ENCODE data around the gene MAP3K13.
"Not testable (repeated sequence)": the region's sequence is repeated elsewhere in the genome, so short reads cannot be mapped to it uniquely, and the experiment has no call there.

The MAP3K13 gene

GRCh38 chr3:185460309-185460708, 97.4 kb downstream of the MAP3K13 start:
- no peak for DNase-seq (ENCODE audit: extremely low spot score)
- CTCF ChIA-PET: interaction anchor here (1.0 kb wide), 1 partner anchor 19 kb away, joined by 4 read pairs; no protein-coding TSS in a partner anchor
- no peak for TF ChIP-seq BHLHE40 (IDR thresholded peaks at IDR 0.05; ENCODE audit: borderline replicate concordance)
- no peak for TF ChIP-seq SP1 (IDR thresholded peaks at IDR 0.05)
- no peak for TF ChIP-seq ELF4 (IDR thresholded peaks at IDR 0.05)
- POLR2A ChIA-PET: no interaction called here

DNA sequence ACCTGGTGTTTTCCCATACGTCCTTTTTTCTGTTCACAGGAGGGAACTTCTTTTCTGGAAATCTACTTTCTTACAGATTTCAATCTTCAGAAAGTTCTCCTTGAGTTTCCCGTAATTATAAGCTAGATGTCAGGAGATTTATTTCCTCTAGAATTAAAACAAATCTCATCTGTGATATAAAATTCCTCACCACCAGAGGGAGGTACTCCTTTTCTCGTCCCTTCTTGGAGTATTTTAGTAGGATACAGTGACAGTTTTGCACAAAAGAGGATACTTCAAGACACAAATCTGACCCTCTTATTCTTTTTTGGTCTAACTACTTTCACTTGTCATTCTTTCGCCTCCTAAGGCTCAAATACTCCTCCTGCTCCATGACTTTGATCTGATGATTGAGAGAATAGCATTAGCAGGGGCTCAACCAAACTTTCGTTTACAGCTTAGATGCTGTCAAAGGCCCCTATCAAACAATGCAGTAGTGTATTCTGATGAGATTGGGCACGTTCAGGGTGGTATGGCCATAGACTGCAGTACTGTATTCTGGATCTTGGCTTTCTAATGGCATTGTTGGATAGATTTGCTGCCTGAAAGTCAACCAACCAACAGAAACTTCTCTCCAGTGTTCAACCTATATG, 97.9 kb downstream of the MAP3K13 start:
- ChIA-PET POLR2A (no interaction called here), CTCF (interaction anchor here (1.0 kb wide), 1 partner anchor 18 kb away, joined by 4 read pairs; no protein-coding TSS in a partner anchor)
- TF ChIP-seq SUZ12 (IDR thresholded peaks at IDR 0.05) (no peak), SP1 (IDR thresholded peaks at IDR 0.05) (no peak), FOXK2 (IDR thresholded peaks at IDR 0.05) (no peak), CTBP1 (IDR thresholded peaks at IDR 0.05; ENCODE audit: borderline replicate concordance) (no peak), BHLHE40 (IDR thresholded peaks at IDR 0.05; ENCODE audit: borderline replicate concordance) (no peak)
- DNase-seq (ENCODE audit: extremely low spot score): peak; percentile 8

DNA sequence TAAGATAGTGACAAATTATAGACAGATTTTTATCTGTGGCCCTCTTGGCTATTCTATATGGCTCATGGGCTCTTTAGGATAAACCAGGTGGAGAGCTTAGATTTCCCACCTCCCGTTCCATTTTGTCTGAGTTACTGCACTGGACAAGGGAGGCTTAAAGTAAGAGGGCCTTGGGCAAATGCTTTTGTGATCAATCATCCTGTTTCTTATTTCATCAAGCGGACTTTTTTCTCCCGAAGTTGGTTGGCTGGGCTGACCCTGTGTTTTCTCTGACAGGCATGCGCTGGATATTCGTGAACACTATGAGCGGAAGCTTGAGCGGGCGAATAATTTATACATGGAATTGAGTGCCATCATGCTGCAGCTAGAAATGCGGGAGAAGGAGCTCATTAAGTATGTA, 102.5 kb downstream of the MAP3K13 start:
- ChIA-PET POLR2A (no interaction called here), CTCF (no interaction called here)
- no peak for TF ChIP-seq CTBP1 (IDR thresholded peaks at IDR 0.05; ENCODE audit: borderline replicate concordance)
- no peak for TF ChIP-seq ZNF384 (IDR thresholded peaks at IDR 0.05)
- DNase-seq (ENCODE audit: extremely low spot score): no peak

DNA sequence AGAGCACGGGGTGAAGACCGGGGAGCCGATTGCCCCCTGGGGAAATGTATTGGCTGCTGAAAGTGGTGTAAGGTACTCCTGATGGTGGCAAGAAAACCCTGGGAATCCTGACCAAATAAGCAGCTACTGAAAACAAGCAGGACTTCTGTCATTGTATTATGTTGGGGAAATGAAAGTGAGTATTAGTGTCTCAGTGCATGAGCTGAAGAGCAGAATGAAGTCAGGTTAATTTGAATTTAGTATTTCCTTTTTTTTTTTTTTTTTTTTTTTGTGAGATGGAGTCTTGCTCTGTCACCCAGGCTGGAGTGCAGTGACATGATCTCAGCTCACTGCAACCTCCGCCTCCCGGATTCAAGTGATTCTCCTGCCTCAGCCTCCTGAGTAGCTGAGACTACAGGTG, 103.2 kb downstream of the MAP3K13 start:
- DNase-seq (ENCODE audit: extremely low spot score); POLR2A ChIA-PET; CTCF ChIA-PET: not testable (repeated sequence)

DNA sequence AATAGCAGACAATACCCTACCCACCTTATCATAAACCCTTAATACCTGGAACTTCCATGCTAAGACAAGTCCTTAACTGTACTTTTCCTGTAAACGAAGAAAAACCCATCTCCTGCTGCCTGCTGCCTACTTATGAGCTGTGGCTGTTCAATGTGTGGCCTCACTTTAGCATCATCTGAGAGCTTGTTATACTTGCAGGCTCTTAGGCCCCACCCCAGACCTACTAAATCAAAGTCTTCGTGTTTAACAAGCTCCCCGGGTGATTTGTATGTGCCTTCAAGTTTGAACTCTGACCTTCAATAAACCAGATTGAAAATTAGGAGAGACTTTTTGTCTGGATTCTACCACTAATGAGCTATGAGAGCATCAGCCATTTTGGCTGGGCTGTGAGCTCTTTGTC, 106.6 kb downstream of the MAP3K13 start:
- TF ChIP-seq CTBP1 (IDR thresholded peaks at IDR 0.05; ENCODE audit: borderline replicate concordance) (no peak), PKNOX1 (IDR thresholded peaks at IDR 0.05) (no peak), BHLHE40 (IDR thresholded peaks at IDR 0.05; ENCODE audit: borderline replicate concordance) (no peak), SUZ12 (IDR thresholded peaks at IDR 0.05) (no peak), FOXM1 (IDR thresholded peaks at IDR 0.05; ENCODE audit: borderline replicate concordance) (no peak), ELF4 (IDR thresholded peaks at IDR 0.05) (no peak), ZNF384 (IDR thresholded peaks at IDR 0.05) (no peak), NFRKB (IDR thresholded peaks at IDR 0.05) (no peak), SP1 (IDR thresholded peaks at IDR 0.05) (no peak), FOXA1 (IDR thresholded peaks at IDR 0.05) (no peak), FOXK2 (IDR thresholded peaks at IDR 0.05) (no peak), L3MBTL2 (conservative IDR thresholded peaks at IDR 0.05) (no peak), TARDBP (IDR thresholded peaks at IDR 0.05) (no peak), ARNT (IDR thresholded peaks at IDR 0.05) (no peak)
- ChIA-PET POLR2A (no interaction called here), CTCF (no interaction called here)

DNA sequence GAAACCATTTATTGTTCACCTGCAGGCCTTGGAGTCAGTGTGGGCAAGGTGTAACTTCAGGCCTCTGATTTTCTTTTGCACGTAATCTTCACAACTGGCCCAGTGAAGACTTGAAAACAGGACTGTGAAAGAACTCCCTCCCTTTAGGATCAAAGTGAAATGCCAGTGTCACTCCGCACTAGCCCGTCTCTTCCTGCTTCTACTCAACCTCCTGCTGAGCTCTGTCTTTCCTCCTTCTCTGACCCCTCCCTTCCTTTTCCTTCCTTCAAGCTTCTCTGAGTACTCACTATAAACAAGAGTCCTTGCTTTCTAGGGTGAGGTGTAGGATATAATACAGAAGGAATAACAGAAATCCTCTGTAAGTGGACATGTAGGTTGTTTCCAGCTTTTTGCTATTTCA, 107.4 kb downstream of the MAP3K13 start:
- no peak for TF ChIP-seq NFRKB (IDR thresholded peaks at IDR 0.05)
- TF ChIP-seq ELF4 (IDR thresholded peaks at IDR 0.05): no peak
- no peak for TF ChIP-seq LEF1 (IDR thresholded peaks at IDR 0.05; ENCODE audit: borderline replicate concordance)
- no peak for TF ChIP-seq PKNOX1 (IDR thresholded peaks at IDR 0.05)
- no peak for TF ChIP-seq ZNF384 (IDR thresholded peaks at IDR 0.05)
- no peak for TF ChIP-seq BHLHE40 (IDR thresholded peaks at IDR 0.05; ENCODE audit: borderline replicate concordance)
- TF ChIP-seq FOXA1 (IDR thresholded peaks at IDR 0.05): no peak
- TF ChIP-seq TARDBP (IDR thresholded peaks at IDR 0.05): no peak
- no peak for TF ChIP-seq L3MBTL2 (conservative IDR thresholded peaks at IDR 0.05)
- no peak for TF ChIP-seq FOXM1 (IDR thresholded peaks at IDR 0.05; ENCODE audit: borderline replicate concordance)
- TF ChIP-seq ARNT (IDR thresholded peaks at IDR 0.05): no peak
- TF ChIP-seq SUZ12 (IDR thresholded peaks at IDR 0.05): no peak
- POLR2A ChIA-PET: no interaction called here
- no peak for DNase-seq (ENCODE audit: extremely low spot score)
- CTCF ChIA-PET: interaction anchor here (0.7 kb wide), 1 partner anchor 89 kb away, joined by 3 read pairs; no protein-coding TSS in a partner anchor

More for the DNA sequence above, 106.6 kb downstream of the MAP3K13 start:
- no peak for DNase-seq (ENCODE audit: extremely low spot score)

DNA sequence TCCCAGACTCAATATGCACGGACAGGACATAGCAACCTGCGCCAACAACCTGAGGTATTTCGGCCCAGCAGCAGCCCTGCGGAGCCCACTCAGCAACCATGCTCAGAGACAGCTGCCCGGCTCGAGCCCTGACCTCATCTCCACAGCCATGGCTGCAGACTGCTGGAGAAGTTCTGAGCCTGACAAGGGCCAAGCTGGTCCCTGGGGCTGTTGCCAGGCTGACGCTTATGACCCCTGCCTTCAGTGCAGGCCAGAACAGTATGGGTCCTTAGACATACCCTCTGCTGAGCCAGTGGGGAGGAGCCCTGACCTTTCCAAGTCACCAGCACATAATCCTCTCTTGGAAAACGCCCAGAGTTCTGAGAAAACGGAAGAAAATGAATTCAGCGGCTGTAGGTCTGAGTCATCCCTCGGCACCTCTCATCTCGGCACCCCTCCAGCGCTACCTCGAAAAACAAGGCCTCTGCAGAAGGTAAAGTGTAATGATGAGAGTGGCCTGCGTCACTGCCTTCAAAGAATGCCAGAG, 110.4 kb downstream of the MAP3K13 start:
- TF ChIP-seq CTBP1 (IDR thresholded peaks at IDR 0.05; ENCODE audit: borderline replicate concordance): no peak
- no peak for TF ChIP-seq ELF4 (IDR thresholded peaks at IDR 0.05)
- no peak for TF ChIP-seq FOXA1 (IDR thresholded peaks at IDR 0.05)
- TF ChIP-seq HDGF (IDR thresholded peaks at IDR 0.05; ENCODE audit: borderline replicate concordance): no peak
- no peak for TF ChIP-seq TARDBP (IDR thresholded peaks at IDR 0.05)
- no peak for TF ChIP-seq FOXK2 (IDR thresholded peaks at IDR 0.05)
- TF ChIP-seq ZNF384 (IDR thresholded peaks at IDR 0.05): no peak
- no peak for TF ChIP-seq PKNOX1 (IDR thresholded peaks at IDR 0.05)
- no peak for TF ChIP-seq LEF1 (IDR thresholded peaks at IDR 0.05; ENCODE audit: borderline replicate concordance)
- no peak for TF ChIP-seq SUZ12 (IDR thresholded peaks at IDR 0.05)
- TF ChIP-seq L3MBTL2 (conservative IDR thresholded peaks at IDR 0.05): no peak
- no peak for TF ChIP-seq ARNT (IDR thresholded peaks at IDR 0.05)
- TF ChIP-seq NFRKB (IDR thresholded peaks at IDR 0.05): no peak
- no peak for TF ChIP-seq BHLHE40 (IDR thresholded peaks at IDR 0.05; ENCODE audit: borderline replicate concordance)
- TF ChIP-seq SP1 (IDR thresholded peaks at IDR 0.05): no peak
- POLR2A ChIA-PET: no interaction called here
- DNase-seq (ENCODE audit: extremely low spot score): no peak
- CTCF ChIA-PET: no interaction called here

- CTCF ChIA-PET: interaction anchor here (0.6 kb wide), 1 partner anchor 159 kb away, joined by 5 read pairs; no protein-coding TSS in a partner anchor
- DNase-seq (ENCODE audit: extremely low spot score); POLR2A ChIA-PET: not testable (repeated sequence)
These were observed 112.0 kb downstream of the MAP3K13 start for GRCh38 chr3:185474922-185475321.

Measured in HEK293T (cell line).